ENCODE measurements around the gene CYB561D1.
A peak's percentile ranks its signal among the peaks of the same experiment; 100 is the strongest.

CYB561D1 gene

DNA sequence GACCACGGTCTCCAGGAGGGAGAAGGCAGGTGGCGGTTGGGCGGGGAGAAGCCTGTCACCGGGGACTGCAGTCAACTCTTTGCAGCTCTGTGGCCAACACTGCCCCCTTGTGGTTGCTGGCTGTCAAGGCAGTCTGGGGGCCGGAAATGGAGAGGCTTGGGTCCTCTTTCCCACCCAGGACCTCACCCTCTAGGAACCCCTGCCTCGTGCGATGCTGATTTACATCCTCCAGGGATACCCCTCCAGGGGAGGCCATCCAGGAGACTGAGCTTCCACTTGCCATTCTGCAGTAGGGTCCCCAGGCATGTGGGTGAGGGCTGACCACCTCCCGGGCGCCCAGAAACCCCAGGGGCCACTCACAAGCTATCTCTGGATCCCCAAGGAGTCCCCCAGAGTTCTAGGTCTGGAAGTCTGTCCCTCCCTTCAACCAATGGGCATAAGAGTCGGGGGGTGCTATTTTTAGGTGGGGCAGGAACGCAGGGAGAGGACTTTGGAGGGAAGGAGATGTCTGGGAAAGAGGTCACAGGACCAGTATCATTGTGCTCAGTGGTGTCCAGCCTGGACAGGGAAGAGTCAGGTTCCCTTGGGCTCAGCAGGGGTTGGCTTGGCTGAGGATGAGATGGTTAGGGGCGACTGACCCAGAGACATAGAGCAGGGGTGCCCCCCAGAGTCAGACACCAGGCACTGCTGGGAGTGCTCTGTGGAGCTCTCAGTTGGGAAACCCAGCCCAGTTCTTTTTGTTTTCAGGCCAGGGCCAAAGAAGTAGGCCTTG is 38.7 kb downstream of the CYB561D1 start:
- Histone ChIP-seq H3K9me3 (replicated peaks in 1 of 11) (no peaks in the 10 kb centered on the region), H3K27ac (peak overlapping the region; percentile 34 to 72 (median 64); a peak in 21 of 22 replicates), H4K20me1 (no peaks in the 10 kb centered on the region; a peak in 2 of 22 replicates), H3K4me3 (peak overlapping the region in 7 of 10 experiments; percentile 7 to 57 (median 42); a peak in 12 of 20 replicates), H3K4me2 (peak overlapping the region; percentile 74 to 97 (median 82)), H3K27me3 (no peaks in the 10 kb centered on the region), H3K9ac (peak overlapping the region; percentile 49 to 72 (median 60); a peak in 20 of 22 replicates), H3K36me3 (no peaks in the 10 kb centered on the region), H3K4me1 (peaks cover 11 to 69% (median 54%) of the 10 kb centered on the region in 10 experiments; a peak in 19 of 20 replicates)
- TF ChIP-seq Cebpa-rat (IDR thresholded peaks at IDR 0.05) = no peak

DNA sequence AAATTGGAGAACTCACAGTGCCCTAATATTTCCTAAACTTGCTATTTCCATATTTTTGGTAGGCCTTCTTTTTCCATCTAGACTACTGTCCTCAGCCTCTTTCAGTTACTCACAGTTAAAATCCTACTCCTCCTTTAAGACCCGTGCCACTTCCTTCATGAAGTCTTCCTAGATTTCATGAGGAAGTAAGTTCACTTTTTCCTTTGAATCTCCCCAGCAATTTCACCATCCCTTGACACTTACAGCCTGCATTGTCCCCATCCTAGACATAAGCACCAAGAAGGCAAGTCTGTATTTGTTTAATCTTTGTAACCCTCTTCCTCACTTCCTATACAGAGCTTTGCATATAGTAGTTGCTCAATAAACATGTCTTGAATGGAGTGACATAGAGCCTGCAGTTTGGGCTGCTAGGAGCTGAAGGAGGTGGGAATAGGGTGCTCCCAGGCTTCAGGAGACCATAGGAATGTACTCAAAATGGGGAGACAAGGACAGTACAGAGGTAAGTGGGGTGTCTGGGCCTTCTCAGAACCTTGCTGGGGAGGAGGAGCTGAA is 40.5 kb downstream of the CYB561D1 start:
- Histone ChIP-seq H3K9ac (no peak overlapping the region; a peak in 1 of 22 replicates), H3K27ac (no peak overlapping the region), H3K9me3 (replicated peaks in 1 of 11) (no peaks in the 10 kb centered on the region), H4K20me1 (no peaks in the 10 kb centered on the region; a peak in 2 of 22 replicates), H3K4me3 (no peak overlapping the region), H3K4me2 (no peak overlapping the region), H3K4me1 (peaks cover 11 to 57% (median 47%) of the 10 kb centered on the region in 10 experiments; a peak in 19 of 20 replicates), H3K27me3 (no peaks in the 10 kb centered on the region), H3K36me3 (no peaks in the 10 kb centered on the region)
- no peak for TF ChIP-seq Cebpa-rat (IDR thresholded peaks at IDR 0.05)

DNA sequence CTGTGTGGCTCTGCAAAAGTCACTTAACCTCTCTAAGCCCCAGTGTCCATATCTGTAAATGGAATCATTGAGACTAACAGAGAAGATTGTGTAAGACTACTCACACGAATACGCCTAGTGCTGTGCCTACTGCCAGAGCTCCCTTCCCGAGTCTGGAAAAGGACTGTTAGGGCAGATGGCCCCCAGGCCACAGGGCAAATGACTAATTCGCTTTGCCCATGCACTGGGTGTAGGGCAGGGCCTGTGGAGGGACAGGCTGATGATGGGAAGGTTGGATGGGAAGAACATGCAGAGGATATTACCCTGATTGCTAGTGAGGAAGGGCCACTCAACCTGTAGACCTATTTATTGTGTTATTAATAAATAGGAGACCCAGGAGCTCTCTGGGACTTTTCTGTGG is 41.6 kb downstream of the CYB561D1 start:
- H4K20me1 ChIP-seq = no peaks in the 10 kb centered on the region; a peak in 2 of 22 replicates
- no peaks in the 10 kb centered on the region for H3K9me3 ChIP-seq (replicated peaks in 1 of 11)
- TF ChIP-seq Cebpa-rat (IDR thresholded peaks at IDR 0.05) = no peak
- no peak overlapping the region; a peak in 1 of 20 replicates for H3K4me3 ChIP-seq
- peaks cover 11 to 47% (median 36%) of the 10 kb centered on the region in 10 experiments; a peak in 19 of 20 replicates for H3K4me1 ChIP-seq
- peak overlapping the region in 7 of 11 experiments; percentile 16 to 52 (median 19); a peak in 6 of 22 replicates for H3K9ac ChIP-seq
- no peaks in the 10 kb centered on the region for H3K36me3 ChIP-seq
- no peak overlapping the region for H3K27ac ChIP-seq
- no peaks in the 10 kb centered on the region for H3K27me3 ChIP-seq
- H3K4me2 ChIP-seq = peak overlapping the region in 8 of 11 experiments; percentile 20 to 68 (median 51); a peak in 12 of 22 replicates

DNA sequence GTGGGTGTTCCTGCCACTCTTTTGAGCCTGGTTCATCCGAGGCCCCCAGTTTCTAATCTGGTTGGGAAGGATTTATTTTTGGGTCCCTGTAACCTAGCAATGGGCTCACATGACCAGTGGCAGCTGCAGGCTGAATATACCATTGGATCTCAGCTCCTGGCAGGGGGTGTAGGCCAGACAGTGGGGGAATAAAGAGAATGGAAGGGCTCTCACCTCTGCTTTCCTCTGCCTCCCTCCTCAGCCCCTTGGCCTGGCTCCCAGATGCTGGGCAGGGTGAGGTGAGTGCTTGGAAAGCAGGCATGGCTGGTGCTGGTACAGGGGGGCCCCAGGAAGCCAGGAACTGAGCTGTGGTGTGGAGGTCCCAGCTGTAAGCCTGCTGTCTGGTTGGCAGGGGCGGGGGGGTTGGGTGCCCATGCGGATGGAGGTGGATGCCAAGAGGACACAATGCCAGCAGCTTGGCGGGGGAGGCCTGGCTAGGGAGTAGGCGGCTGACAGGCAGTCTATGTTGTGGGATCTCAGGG is 42.1 kb downstream of the CYB561D1 start:
- Histone ChIP-seq H3K9me3 (replicated peaks in 1 of 11) (no peaks in the 10 kb centered on the region), H3K27ac (no peak overlapping the region), H3K4me3 (no peak overlapping the region; a peak in 1 of 20 replicates), H3K36me3 (no peaks in the 10 kb centered on the region), H4K20me1 (no peaks in the 10 kb centered on the region; a peak in 2 of 22 replicates), H3K4me1 (peaks cover 11 to 47% (median 36%) of the 10 kb centered on the region in 10 experiments; a peak in 19 of 20 replicates), H3K27me3 (no peaks in the 10 kb centered on the region; a peak in 1 of 22 replicates), H3K4me2 (peak overlapping the region in 8 of 11 experiments; percentile 20 to 68 (median 51); a peak in 12 of 22 replicates), H3K9ac (peak overlapping the region in 7 of 11 experiments; percentile 16 to 52 (median 23); a peak in 4 of 22 replicates)
- TF ChIP-seq Cebpa-rat (IDR thresholded peaks at IDR 0.05) = no peak

DNA sequence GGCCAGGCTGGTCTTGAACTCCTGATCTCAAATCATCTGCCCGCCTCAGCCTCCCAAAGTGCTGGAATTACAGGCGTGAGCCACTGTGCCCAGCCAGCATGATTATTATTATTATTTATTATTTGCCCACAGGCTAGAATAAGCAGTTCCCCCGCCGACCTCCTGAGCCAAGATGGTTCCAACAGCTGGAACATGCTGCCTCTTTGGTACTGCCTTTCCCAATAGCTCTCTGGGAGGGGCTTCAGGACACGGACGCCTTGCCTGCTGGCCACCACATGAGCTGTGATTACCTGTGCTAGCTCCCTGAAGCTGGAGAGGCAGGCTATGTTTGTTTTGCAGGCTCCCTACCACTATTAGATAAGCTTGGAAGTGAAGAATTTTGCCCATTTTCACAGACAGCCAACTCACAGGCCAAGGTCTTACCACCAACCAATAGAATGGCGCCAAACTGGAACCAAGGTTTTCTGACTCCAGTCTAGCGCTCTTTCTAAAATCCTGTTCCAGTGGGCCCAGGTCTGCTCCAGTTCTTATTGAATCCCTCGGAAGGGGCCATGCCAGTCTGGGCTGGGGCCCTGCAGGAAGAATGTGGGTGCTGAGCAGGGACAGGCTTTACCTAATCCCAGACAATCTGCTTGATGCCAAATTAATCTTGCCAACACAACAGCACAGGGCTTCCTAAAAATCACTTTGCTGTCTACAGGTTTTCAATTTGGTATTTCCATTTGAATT is 43.7 kb downstream of the CYB561D1 start:
- no peak overlapping the region for H3K9ac ChIP-seq
- H3K36me3 ChIP-seq = no peaks in the 10 kb centered on the region
- no peak overlapping the region for H3K4me3 ChIP-seq
- no peaks in the 10 kb centered on the region for H3K9me3 ChIP-seq (replicated peaks in 1 of 11)
- H3K4me2 ChIP-seq = no peak overlapping the region
- no peaks in the 10 kb centered on the region; a peak in 1 of 22 replicates for H3K27me3 ChIP-seq
- no peak overlapping the region for H3K27ac ChIP-seq
- H3K4me1 ChIP-seq = peaks cover 2 to 35% (median 24%) of the 10 kb centered on the region in 10 experiments; a peak in 19 of 20 replicates
- TF ChIP-seq Cebpa-rat (IDR thresholded peaks at IDR 0.05) = no peak
- H4K20me1 ChIP-seq = no peaks in the 10 kb centered on the region; a peak in 2 of 22 replicates

DNA sequence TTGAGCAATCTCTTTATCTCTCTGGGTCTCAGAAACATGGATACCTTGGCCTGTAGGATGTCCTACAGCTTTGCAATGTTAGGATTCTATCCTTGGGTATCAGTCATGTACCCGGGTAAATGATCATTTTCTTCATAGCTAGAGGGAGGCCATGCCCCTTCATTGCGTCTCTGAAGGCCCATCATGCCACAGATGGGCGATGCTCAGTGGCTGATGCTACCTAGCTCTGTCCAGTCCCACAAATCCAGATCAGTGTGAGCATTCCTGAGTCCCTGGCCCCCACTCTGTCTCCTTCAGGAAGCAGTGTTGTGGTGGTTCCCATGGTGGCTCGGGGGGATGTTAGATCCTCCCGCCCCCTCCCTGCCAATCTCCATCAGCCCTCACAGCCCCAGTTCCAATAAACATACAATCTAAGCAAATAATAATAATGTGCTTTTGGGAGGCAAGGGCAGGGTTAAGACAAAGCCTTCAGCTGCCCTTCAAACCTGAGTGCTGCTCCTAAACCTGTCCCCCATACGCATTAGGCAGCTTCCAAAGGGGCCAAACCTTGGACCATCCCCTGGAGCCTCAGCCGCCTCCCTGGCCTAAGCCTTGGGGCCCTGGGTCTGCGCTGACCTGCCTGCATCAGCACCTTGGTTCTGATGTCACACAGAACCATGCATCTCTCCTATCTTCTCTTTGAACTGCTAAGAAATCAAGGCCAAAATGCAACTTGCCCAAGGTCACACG is 45.1 kb downstream of the CYB561D1 start:
- TF ChIP-seq Cebpa-rat (IDR thresholded peaks at IDR 0.05) = no peak

DNA sequence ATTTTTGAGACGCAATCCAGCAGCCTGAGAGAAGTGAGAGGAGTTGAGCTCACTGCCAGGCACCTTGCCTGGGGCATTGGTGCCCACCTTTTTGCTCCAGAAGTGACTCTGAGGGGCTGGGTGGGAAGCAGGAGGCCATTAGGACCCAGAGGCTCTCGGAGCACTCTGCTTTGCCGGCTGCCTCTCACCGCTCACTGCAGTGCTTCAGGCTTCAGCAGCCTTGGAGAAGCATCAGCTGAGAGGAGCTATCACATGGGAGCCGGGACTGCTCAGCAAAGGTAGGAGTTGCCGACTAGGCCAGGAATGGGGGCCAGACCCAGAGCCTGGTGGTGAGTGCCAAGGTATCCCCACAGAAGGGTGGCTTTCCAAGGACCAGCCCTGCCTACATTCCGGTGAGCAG is 45.8 kb downstream of the CYB561D1 start, which contains the start of gene GPR61:
TSS of gene GPR61 (plus strand) at position 197 of the 400 bp plus-strand sequence. CDS start 3,151 bp downstream, outside the sequence.
- peak within 1 kb of the TSS in 8 of 11 experiments; percentile 0 to 60 (median 36); a peak in 13 of 22 replicates for H3K4me2 ChIP-seq
- H3K27ac ChIP-seq = no peak within 1 kb of the TSS
- H3K9ac ChIP-seq = no peak within 1 kb of the TSS
- peaks cover 0 to 30% (median 22%) of the 10 kb centered on the region in 10 experiments; a peak in 12 of 20 replicates for H3K4me1 ChIP-seq
- H3K4me3 ChIP-seq = no peak within 1 kb of the TSS
- no peaks in the 10 kb centered on the region; a peak in 2 of 22 replicates for H4K20me1 ChIP-seq
- H3K27me3 ChIP-seq = no peaks in the 10 kb centered on the region; a peak in 1 of 22 replicates
- TF ChIP-seq Cebpa-rat (IDR thresholded peaks at IDR 0.05) = no peak
- H3K9me3 ChIP-seq (replicated peaks in 1 of 11) = no peaks in the 10 kb centered on the region
- no peaks in the 10 kb centered on the region for H3K36me3 ChIP-seq

More for the DNA sequence above, 45.1 kb downstream of the CYB561D1 start:
- Histone ChIP-seq H3K4me1 (peaks cover 0 to 30% (median 22%) of the 10 kb centered on the region in 10 experiments; a peak in 12 of 20 replicates), H3K4me3 (no peak overlapping the region), H3K9me3 (replicated peaks in 1 of 11) (no peaks in the 10 kb centered on the region), H3K27ac (no peak overlapping the region), H3K4me2 (no peak overlapping the region), H3K9ac (no peak overlapping the region), H3K36me3 (no peaks in the 10 kb centered on the region), H4K20me1 (no peaks in the 10 kb centered on the region; a peak in 2 of 22 replicates), H3K27me3 (no peaks in the 10 kb centered on the region; a peak in 1 of 22 replicates)

DNA sequence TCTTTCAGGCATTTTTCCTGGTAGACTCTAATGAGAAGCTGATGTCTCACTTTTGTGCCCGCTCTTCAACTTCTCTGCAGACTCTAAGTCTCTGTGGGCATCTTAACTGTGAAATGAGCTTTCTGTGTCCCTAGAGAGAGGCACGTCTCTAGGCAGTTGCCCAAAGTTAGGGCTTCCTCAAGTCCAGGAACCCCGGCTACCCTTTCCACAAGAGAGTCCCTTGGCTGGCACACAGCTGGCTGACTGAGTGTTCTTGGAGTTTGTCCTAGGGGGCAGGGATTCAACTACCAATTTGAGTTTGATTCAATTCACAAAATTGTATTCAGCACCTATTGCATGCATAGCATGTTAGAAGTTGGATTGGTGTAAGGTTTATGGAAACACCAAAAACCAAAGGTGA is 47.2 kb downstream of the CYB561D1 start:
- H3K27me3 ChIP-seq = no peaks in the 10 kb centered on the region; a peak in 1 of 22 replicates
- no peak for TF ChIP-seq Cebpa-rat (IDR thresholded peaks at IDR 0.05)
- peaks cover 0 to 17% (median 11%) of the 10 kb centered on the region in 10 experiments; a peak in 12 of 20 replicates for H3K4me1 ChIP-seq
- no peaks in the 10 kb centered on the region for H3K9me3 ChIP-seq (replicated peaks in 1 of 11)
- H3K9ac ChIP-seq = no peak overlapping the region
- H4K20me1 ChIP-seq = no peaks in the 10 kb centered on the region; a peak in 1 of 22 replicates
- no peak overlapping the region for H3K27ac ChIP-seq
- H3K36me3 ChIP-seq = no peaks in the 10 kb centered on the region
- H3K4me2 ChIP-seq = peak overlapping the region in 9 of 11 experiments; percentile 0 to 60 (median 33); a peak in 14 of 22 replicates
- H3K4me3 ChIP-seq = no peak overlapping the region

All from BLaER1 treated with 17β-estradiol and CSF1 and Interleukin-3, amounts not matched to agents 10 nM and 100 nM (cell line).